GM23338 (cell line): ENCODE results near the gene PTPRC.

Experiments used
- CREB1 ChIP-seq: fragments of 250-450 bp; sonication (Bioruptor Pico); IDR thresholded peaks from 2 replicates; pipeline ENCODE4 v1.5.0; 2020; ENCODE audit warnings: low read depth, mild to moderate bottlenecking, moderate library complexity
- EZH2 ChIP-seq: fragments of 200-600 bp; sonication (generic); IDR thresholded peaks from one replicate; pipeline ENCODE4 v1.8.0; 2017; ENCODE audit warnings: antibody characterized with exemption, mild to moderate bottlenecking, low read depth; ENCODE audit not compliant: unreplicated experiment
- EZH2phosphoT487 ChIP-seq: fragments of 200-600 bp; sonication (generic); IDR thresholded peaks from one replicate; pipeline ENCODE4 v1.8.1; 2018; ENCODE audit warnings: antibody characterized with exemption; ENCODE audit not compliant: unreplicated experiment
- JUNB ChIP-seq: IDR thresholded peaks from one replicate; pipeline ENCODE4 v1.6.1; 2016; ENCODE audit warnings: antibody characterized with exemption; ENCODE audit not compliant: unreplicated experiment
- NANOG ChIP-seq: IDR thresholded peaks from 2 replicates; pipeline ENCODE4 v1.6.1; 2016; ENCODE audit warnings: antibody characterized with exemption, borderline replicate concordance
- POLR2AphosphoS5 ChIP-seq: IDR thresholded peaks from 2 replicates; pipeline ENCODE4 v1.6.1; 2016; ENCODE audit warnings: antibody characterized with exemption, low read depth
- ZNF114 ChIP-seq: fragments of 250-450 bp; sonication (Bioruptor Pico); IDR thresholded peaks from 2 replicates; pipeline ENCODE4 v1.5.0; 2020; ENCODE audit warnings: mild to moderate bottlenecking, moderate library complexity
- ZNF331 ChIP-seq: fragments of 250-450 bp; sonication (Bioruptor Pico); IDR thresholded peaks from 2 replicates; pipeline ENCODE4 v1.5.0; 2020; ENCODE audit warnings: low read depth, mild to moderate bottlenecking, moderate library complexity
- TF ChIP-seq, protein P1 (sequence below), 2 experiments: fragments of 200-600 bp in 1 of 2; sonication (generic) in 1 of 2; conservative IDR thresholded peaks; 2 replicates each; pipeline versions ENCODE4 v1.5.1 to v1.6.1; 2016 to 2017; ENCODE audit warnings: antibody characterized with exemption in 2 of 2, low read depth in 2 of 2, mild to moderate bottlenecking in 2 of 2, moderate library complexity in 1 of 2
- TF ChIP-seq, protein P2 (sequence below): IDR thresholded peaks from 2 replicates; pipeline ENCODE4 v1.6.1; 2016; ENCODE audit warnings: antibody characterized with exemption
- TF ChIP-seq, protein P3 (sequence below): IDR thresholded peaks from one replicate; pipeline ENCODE4 v1.6.1; 2018; ENCODE audit warnings: antibody characterized with exemption; ENCODE audit not compliant: unreplicated experiment

DNA sequence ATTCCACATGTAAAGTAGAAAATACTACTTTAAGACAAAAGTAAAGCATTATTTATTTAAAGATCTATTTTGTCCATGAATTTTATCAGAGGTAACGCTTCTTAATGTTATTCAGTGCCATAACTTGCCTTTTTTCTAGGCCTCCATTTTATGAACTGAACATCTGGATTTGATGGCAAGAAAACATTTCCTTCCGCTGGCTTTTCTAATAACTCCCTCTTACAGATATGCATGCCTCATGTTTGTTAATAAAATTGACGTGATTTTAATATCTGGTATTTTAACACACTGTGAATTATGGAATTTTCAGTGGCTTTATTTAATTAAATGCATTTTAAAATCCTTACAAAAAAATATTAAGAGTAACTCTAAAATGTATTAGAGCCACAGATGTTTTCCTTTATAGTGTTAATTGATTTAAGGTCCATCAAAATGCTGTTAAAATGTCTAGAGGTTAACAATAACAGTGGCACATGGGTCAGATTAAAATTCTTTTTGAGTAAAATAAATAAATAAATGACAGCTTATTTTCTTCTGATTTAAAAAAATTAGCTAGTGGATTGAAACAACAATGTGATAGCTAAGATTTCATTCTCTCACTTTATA, 15.1 kb downstream of the PTPRC start:
- no peak for TF ChIP-seq POLR2AphosphoS5
- TF ChIP-seq, protein P1, sequence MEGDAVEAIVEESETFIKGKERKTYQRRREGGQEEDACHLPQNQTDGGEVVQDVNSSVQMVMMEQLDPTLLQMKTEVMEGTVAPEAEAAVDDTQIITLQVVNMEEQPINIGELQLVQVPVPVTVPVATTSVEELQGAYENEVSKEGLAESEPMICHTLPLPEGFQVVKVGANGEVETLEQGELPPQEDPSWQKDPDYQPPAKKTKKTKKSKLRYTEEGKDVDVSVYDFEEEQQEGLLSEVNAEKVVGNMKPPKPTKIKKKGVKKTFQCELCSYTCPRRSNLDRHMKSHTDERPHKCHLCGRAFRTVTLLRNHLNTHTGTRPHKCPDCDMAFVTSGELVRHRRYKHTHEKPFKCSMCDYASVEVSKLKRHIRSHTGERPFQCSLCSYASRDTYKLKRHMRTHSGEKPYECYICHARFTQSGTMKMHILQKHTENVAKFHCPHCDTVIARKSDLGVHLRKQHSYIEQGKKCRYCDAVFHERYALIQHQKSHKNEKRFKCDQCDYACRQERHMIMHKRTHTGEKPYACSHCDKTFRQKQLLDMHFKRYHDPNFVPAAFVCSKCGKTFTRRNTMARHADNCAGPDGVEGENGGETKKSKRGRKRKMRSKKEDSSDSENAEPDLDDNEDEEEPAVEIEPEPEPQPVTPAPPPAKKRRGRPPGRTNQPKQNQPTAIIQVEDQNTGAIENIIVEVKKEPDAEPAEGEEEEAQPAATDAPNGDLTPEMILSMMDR (conservative IDR thresholded peaks at IDR 0.05; ENCODE audit: low read depth in 2 of 2) = no peak
- TF ChIP-seq EZH2 = no peak
- TF ChIP-seq CREB1 (CRISPR knock-in tag) = no peak
- TF ChIP-seq, protein P2, sequence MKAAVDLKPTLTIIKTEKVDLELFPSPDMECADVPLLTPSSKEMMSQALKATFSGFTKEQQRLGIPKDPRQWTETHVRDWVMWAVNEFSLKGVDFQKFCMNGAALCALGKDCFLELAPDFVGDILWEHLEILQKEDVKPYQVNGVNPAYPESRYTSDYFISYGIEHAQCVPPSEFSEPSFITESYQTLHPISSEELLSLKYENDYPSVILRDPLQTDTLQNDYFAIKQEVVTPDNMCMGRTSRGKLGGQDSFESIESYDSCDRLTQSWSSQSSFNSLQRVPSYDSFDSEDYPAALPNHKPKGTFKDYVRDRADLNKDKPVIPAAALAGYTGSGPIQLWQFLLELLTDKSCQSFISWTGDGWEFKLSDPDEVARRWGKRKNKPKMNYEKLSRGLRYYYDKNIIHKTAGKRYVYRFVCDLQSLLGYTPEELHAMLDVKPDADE = no peak
- TF ChIP-seq ZNF331 (CRISPR knock-in tag) = no peak
- no peak for TF ChIP-seq EZH2phosphoT487
- TF ChIP-seq NANOG = no peak
- no peak for TF ChIP-seq ZNF114 (CRISPR knock-in tag)
- TF ChIP-seq JUNB = no peak
- TF ChIP-seq, protein P3, sequence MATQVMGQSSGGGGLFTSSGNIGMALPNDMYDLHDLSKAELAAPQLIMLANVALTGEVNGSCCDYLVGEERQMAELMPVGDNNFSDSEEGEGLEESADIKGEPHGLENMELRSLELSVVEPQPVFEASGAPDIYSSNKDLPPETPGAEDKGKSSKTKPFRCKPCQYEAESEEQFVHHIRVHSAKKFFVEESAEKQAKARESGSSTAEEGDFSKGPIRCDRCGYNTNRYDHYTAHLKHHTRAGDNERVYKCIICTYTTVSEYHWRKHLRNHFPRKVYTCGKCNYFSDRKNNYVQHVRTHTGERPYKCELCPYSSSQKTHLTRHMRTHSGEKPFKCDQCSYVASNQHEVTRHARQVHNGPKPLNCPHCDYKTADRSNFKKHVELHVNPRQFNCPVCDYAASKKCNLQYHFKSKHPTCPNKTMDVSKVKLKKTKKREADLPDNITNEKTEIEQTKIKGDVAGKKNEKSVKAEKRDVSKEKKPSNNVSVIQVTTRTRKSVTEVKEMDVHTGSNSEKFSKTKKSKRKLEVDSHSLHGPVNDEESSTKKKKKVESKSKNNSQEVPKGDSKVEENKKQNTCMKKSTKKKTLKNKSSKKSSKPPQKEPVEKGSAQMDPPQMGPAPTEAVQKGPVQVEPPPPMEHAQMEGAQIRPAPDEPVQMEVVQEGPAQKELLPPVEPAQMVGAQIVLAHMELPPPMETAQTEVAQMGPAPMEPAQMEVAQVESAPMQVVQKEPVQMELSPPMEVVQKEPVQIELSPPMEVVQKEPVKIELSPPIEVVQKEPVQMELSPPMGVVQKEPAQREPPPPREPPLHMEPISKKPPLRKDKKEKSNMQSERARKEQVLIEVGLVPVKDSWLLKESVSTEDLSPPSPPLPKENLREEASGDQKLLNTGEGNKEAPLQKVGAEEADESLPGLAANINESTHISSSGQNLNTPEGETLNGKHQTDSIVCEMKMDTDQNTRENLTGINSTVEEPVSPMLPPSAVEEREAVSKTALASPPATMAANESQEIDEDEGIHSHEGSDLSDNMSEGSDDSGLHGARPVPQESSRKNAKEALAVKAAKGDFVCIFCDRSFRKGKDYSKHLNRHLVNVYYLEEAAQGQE = no peak
